Measurements from ENCODE around the gene RBM23. TPM values are rescaled to one million over a fixed set of nuclear protein-coding genes. Genes with fewer than 3 reads are reported as not detected.
A peak's percentile ranks its signal among the peaks of the same experiment; 100 is the strongest.
"Not testable (repeated sequence)": the region's sequence is repeated elsewhere in the genome, so short reads cannot be mapped to it uniquely, and the experiment has no call there.

RBM23 gene
- 139 and 170 TPM in 2 replicates for total RNA-seq (ENCODE audit: low replicate concordance)

- peaks cover 47% of the 10 kb centered on the region for H3K79me2 ChIP-seq (ENCODE audit: low read depth)
- no peaks in the 10 kb centered on the region for H3K27me3 ChIP-seq
- H4K20me1 ChIP-seq (ENCODE audit: low read depth): no peaks in the 10 kb centered on the region
- DNase-seq (ENCODE audit: low spot score): peak; percentile 100
- TF ChIP-seq EZH2 (IDR thresholded peaks at IDR 0.05): no peak
- TF ChIP-seq EZH2phosphoT487 (IDR thresholded peaks at IDR 0.05): no peak
- no peak for TF ChIP-seq CTCF (IDR thresholded peaks at IDR 0.05)
- H3K27me3 Mint-ChIP-seq (ENCODE audit: insufficient read depth, low read depth): peaks cover 12% of the 10 kb centered on the region
- H3K4me2 ChIP-seq: peak within 1 kb of the TSS; percentile 77
- H3K27ac ChIP-seq: peak within 1 kb of the TSS; percentile 98
- peak within 1 kb of the TSS; percentile 92 for H2AFZ ChIP-seq (replicated peaks)
- H3K9ac ChIP-seq: peak within 1 kb of the TSS; percentile 83
- H3K27ac Mint-ChIP-seq: peak within 1 kb of the TSS; percentile 100
- H3K36me3 ChIP-seq: no peaks in the 10 kb centered on the region
- H3F3A ChIP-seq (ENCODE audit: low read depth): peaks cover 31% of the 10 kb centered on the region
- H3K4me1 Mint-ChIP-seq: peaks cover 26% of the 10 kb centered on the region
- peak within 1 kb of the TSS; percentile 76 for H3K4me3 ChIP-seq
- peaks cover 10% of the 10 kb centered on the region for H3K4me1 ChIP-seq
- no peaks in the 10 kb centered on the region for H3K9me3 ChIP-seq (ENCODE audit: low read depth)
- no peaks in the 10 kb centered on the region for H3K9me3 Mint-ChIP-seq
- H3K36me3 Mint-ChIP-seq: peaks cover 42% of the 10 kb centered on the region
- peak within 1 kb of the TSS; percentile 98 for H3K4me3 Mint-ChIP-seq
Measured at GRCh38 chr14:22918804-22919600, at the start of gene RBM23. Gene RBM23 (minus strand): TSS chr14:22919149.

DNA sequence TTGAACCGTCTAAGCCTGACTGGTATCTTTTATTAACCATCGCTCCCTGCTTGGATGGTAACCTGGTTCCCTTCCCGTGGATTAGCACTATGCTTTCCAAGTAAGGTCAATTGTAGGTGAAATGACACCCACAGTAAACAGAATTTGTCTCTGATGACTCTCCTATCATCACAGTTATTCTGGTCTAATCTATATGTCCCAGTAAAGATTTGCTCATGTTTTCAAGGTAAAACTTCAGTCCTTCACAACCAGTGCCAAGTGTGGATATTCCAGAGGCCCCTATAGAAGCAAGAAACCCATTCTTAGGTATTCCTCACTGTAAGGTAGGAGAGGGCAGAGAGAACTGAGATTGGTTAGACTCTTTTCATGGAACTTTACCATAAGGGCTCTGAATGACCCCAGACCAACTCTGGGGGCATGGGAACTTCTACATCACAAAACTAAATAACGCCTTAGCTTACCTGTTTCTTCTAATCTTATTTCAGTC, 47.9 kb upstream of the RBM23 start:
- peaks cover 49% of the 10 kb centered on the region for H3F3A ChIP-seq (ENCODE audit: low read depth)
- peaks cover 15% of the 10 kb centered on the region for H3K36me3 Mint-ChIP-seq
- no peaks in the 10 kb centered on the region for H3K4me1 ChIP-seq
- no peaks in the 10 kb centered on the region for H3K27me3 ChIP-seq
- H3K27ac Mint-ChIP-seq: peak overlapping the region; percentile 57
- H3K27ac ChIP-seq: peak overlapping the region; percentile 18
- no peaks in the 10 kb centered on the region for H3K9me3 ChIP-seq (ENCODE audit: low read depth)
- no peak overlapping the region for H3K4me3 ChIP-seq
- H3K4me3 Mint-ChIP-seq: no peak overlapping the region
- peaks cover 8% of the 10 kb centered on the region for H3K36me3 ChIP-seq
- no peak overlapping the region for H3K4me2 ChIP-seq
- TF ChIP-seq EZH2phosphoT487 (IDR thresholded peaks at IDR 0.05) (no peak), CTCF (IDR thresholded peaks at IDR 0.05) (no peak), EZH2 (IDR thresholded peaks at IDR 0.05) (no peak)
- peaks cover 2% of the 10 kb centered on the region for H3K9me3 Mint-ChIP-seq
- H3K4me1 Mint-ChIP-seq: no peaks in the 10 kb centered on the region
- H3K79me2 ChIP-seq (ENCODE audit: low read depth): no peaks in the 10 kb centered on the region
- DNase-seq (ENCODE audit: low spot score): no peak
- no peak overlapping the region for H2AFZ ChIP-seq (replicated peaks)
- no peaks in the 10 kb centered on the region for H3K27me3 Mint-ChIP-seq (ENCODE audit: insufficient read depth, low read depth)
- H4K20me1 ChIP-seq (ENCODE audit: low read depth): no peaks in the 10 kb centered on the region
- no peak overlapping the region for H3K9ac ChIP-seq

- not testable (repeated sequence) for H4K20me1 ChIP-seq (ENCODE audit: low read depth); H3K9ac ChIP-seq; H3K79me2 ChIP-seq (ENCODE audit: low read depth); H3K4me3 ChIP-seq; H3K36me3 ChIP-seq; H3K4me2 ChIP-seq; H3K4me1 ChIP-seq; H3K27me3 ChIP-seq; H3K27ac Mint-ChIP-seq; H3K9me3 Mint-ChIP-seq; H3K9me3 ChIP-seq (ENCODE audit: low read depth); H3K4me1 Mint-ChIP-seq; DNase-seq (ENCODE audit: low spot score); H2AFZ ChIP-seq (replicated peaks); H3K4me3 Mint-ChIP-seq; H3K27me3 Mint-ChIP-seq (ENCODE audit: insufficient read depth, low read depth)
- peaks cover 43% of the 10 kb centered on the region for H3F3A ChIP-seq (ENCODE audit: low read depth)
- peaks cover 14% of the 10 kb centered on the region for H3K36me3 Mint-ChIP-seq
- peak overlapping the region; percentile 18 for H3K27ac ChIP-seq
Measured at GRCh38 chr14:22965916-22966782, 47.2 kb upstream of the RBM23 start.
